Activated T-cell treated with anti-CD3 and anti-CD28 coated beads for 1 hour (primary cell): ENCODE results near the gene TMEM82.
A peak's percentile ranks its signal among the peaks of the same experiment; 100 is the strongest.

Experiments
- DNase-seq: peaks from one replicate; pipeline ENCODE4 v3.0.0-alpha.2; 2020; ENCODE audit warnings: low read depth

TMEM82 gene

DNA sequence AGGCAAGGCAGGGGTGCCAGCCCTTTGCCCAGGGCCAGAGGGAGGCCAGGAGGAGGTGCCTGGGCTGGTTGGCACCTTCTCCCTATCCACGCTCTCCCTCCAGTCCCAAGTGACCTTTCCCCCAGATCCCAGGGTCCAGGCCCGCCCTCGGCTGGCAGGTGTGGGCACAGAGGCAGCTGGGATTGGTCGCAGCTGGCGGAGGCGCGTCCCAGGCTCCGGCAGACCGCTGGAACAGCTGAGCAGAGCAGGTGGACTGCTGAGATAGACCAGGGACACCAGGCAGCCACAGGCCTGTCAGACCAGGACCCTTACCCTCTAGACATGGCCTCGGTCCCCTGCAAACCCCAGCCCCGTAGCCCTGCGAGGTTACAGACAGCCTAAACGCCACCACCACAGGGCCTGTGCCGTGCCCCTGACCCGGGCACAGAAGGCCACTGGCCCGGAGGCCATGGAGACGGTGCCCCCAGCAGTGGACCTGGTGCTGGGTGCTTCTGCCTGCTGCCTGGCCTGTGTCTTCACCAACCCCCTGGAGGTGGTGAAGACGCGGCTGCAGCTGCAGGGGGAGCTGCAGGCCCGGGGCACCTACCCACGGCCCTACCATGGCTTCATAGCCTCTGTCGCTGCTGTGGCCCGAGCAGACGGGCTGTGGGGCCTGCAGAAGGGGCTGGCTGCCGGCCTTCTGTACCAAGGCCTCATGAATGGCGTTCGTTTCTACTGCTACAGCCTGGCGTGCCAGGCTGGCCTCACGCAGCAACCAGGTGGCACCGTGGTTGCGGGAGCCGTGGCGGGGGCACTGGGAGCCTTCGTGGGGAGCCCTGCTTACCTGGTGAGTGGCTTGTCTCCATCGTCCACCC, 6.0 kb upstream of the TMEM82 start, which contains the start of gene SLC25A34:
SLC25A34 (plus strand) TSS at position 221 of the 854 bp plus-strand sequence; CDS start at position 449, 228 bp downstream.
- no peak for DNase-seq

- DNase-seq: no peak
Measured at GRCh38 chr1:15736892-15737261, 5.4 kb upstream of the TMEM82 start.

DNA sequence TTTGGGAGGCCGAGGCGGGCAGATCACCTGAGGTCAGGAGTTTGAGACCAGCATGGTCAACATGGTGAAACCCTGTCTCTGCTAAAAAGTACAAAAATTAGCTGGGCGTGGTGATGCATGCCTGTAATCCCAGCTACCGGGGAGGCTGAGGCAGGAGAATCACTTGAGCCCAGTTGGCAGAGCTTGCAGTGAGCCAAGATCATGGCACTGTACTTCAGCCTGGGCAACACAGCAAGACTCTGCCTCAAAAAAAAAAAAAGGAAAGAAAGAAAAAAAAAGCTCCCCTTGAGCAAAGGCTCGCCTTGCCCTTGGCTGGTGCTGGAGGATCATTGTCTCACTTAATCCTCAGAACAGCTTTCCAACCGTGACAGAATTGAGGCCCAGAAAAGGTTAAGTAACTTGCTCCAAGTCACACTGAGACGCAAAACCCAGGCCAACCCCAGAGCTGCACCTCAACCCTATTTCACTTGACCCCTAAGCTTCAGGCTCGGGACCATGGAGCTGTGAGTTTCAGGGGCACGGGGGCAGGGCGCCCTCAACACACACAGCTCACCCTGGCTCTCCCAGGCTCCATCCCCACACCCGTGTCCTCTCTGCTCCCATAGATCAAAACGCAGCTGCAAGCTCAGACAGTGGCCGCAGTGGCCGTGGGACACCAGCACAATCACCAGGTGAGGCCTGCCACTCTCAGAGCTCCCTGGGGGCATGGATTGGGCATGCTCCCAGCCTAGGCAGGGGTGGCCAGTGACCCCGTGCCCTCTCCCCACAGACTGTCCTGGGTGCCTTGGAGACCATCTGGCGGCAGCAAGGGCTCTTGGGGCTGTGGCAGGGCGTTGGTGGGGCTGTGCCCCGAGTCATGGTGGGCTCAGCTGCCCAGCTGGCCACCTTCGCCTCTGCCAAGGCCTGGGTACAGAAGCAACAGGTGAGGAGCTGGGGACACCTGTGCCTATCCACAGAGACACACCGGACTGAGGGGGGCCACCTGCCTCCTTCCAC, 4.7 kb upstream of the TMEM82 start:
- no peak for DNase-seq

DNA sequence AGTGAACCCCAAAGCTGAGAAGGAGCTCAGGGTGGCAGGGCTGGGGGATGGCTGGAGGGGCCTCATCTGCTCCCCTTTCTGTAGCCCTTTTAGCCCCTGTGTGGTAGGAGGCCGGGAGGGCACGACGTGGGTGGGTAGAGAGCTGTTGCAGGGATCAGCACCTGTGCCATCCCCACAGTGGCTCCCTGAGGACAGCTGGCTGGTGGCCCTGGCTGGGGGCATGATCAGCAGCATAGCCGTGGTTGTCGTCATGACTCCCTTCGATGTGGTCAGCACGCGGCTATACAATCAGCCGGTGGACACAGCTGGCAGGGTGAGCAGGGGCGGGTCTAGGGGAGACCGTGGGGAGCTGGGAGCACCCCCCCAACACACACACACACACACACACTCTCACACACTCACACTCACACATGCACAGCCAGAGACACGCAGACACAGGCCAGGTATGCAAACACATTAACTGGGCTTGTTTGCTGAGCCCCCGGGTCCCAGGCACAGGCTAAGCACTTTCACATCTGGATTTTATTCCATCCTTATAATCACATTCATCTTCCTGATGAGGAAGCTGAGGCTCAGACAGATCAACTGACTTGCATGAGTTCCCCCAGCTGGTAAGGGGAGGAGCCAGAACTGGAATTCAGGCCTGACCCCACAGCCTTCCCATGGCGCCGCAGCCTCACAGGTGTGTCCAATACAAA, 3.7 kb upstream of the TMEM82 start:
- DNase-seq: no peak

- DNase-seq: no peak
Measured at GRCh38 chr1:15739259-15739658, 3.0 kb upstream of the TMEM82 start.

DNA sequence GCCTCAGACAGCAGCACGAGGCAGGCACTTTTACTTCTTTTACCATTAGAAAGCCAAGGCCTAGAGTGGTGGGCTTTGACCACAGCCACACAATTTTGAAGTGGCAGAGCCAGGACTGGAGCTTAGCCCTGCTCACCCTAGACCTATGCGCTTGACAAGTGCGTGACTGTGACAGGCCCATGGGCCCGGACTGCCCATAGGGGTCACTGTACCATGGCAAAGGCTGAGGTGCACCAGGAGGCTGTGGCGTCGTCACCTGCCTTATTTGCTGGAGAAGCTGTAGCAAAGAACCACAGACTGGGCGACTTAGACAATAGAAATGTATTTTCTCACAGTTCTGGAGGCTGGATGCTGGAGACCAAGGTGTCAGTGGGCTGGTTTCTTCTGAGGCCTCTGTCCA, 2.6 kb upstream of the TMEM82 start:
- no peak for DNase-seq

DNA sequence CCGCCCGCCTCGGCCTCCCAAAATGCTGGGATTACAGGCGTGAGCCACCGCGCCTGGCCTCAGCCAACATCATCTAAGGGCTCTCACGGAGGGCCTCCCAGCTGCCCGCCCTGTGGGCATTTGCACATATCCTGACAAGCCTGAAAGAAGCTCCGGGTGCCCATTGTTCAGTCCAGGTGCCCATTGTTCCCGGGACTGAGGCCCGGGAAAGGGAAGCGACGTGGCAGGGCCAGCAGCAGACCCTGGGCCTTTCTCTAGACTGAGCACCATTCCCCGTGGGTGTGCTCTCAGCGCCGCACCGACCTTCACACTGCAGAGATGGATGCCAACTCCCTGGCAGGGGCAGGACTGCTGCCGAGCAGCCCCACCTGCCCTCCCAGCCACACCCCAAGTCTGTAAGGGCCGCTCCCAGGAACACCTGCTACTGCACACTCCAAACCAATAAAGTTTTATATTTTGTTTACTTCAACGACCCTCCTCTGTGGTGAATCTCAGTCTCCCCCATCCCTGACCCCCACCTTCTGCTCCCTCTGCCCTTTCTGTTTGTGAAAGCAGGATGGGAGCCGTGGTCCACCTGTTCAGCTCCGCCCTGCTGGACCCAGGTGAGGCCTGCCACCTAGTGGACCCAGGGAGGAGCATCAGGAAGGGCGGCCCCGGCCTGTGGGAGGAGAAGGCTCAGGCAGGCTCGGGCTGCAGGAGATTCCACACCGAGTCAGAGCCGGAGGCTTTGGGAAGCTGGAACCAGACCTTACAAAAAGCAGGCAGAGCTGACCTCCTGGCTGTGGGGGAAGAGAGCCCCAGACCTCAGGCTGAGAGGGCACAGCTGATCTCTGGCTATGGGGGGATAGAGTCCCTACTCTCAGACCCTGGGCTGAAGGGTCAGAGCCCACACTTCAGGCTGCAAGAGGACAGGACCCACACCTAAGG, 1.1 kb upstream of the TMEM82 start:
- DNase-seq: peak; percentile 54

- DNase-seq: no peak
Measured at GRCh38 chr1:15744122-15744679, 1.9 kb downstream of the TMEM82 start.

DNA sequence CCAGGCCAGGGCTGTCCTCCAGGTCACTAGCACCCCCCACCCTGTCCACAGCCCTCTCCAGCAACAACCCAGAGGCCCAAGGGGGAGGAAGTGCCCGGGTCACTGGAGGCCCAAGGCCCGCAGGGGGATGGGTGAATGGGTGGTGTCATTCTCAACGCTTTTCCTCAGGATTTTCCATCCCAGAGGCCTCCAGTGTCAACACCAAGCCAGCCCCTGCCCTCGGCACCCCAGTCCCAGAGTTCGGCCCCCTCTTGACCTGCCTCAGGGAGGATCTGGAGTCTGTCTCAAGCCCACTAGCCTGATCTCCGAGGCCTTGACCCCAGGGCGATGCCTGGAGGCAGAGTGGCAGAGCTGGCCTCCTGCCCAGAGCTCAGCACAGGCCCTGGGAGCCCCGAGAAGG, 5.1 kb downstream of the TMEM82 start:
- no peak for DNase-seq

GRCh38 chr1:15748264-15748663, 6.0 kb downstream of the TMEM82 start:
- DNase-seq: no peak

- DNase-seq: no peak
Measured at GRCh38 chr1:15748690-15749398, 6.5 kb downstream of the TMEM82 start.

GRCh38 chr1:15749399-15750291, 7.3 kb downstream of the TMEM82 start:
- no peak for DNase-seq

DNA sequence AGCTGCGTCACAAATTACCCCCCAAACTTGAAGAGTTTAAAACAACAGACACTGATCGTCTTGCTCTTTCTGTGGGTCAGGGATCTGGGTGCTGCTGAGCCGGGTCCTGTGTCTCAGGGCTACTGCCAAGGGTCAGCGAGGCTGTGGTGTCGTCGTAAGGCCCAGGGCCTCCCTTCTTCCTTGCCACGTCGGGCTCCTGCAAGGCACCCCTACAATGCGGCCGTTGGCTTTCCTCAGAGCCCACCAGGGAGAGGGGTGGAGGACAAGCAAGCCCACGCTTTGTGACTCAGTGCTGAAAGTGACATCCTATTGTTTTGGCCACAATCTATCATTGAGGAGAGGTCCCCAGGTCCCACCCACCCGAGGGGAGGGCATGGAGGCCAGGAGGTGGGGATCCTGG, 8.6 kb downstream of the TMEM82 start:
- DNase-seq: no peak

- no peak for DNase-seq
Measured at GRCh38 chr1:15751717-15752116, 9.4 kb downstream of the TMEM82 start.

DNA sequence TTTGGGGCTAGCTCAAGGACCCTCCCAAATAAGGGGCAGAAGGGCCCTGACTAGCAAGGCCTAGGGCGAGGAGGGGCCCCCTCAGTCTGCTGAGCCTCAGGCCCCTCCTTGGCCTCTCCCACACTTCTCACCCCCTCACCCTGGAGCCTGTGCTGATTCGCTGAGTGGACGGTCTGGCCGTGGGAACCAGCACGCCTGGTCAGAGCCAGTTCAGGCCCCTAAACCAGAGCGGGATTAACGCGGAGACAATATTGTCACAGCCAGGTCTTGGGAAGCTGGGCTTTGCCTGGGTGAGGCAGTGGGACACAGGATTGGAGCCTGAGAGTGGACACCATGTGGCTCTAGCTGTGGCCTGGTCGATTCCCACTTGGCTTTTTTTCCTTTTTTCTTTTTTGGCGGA, 11.5 kb downstream of the TMEM82 start:
- DNase-seq: no peak

DNA sequence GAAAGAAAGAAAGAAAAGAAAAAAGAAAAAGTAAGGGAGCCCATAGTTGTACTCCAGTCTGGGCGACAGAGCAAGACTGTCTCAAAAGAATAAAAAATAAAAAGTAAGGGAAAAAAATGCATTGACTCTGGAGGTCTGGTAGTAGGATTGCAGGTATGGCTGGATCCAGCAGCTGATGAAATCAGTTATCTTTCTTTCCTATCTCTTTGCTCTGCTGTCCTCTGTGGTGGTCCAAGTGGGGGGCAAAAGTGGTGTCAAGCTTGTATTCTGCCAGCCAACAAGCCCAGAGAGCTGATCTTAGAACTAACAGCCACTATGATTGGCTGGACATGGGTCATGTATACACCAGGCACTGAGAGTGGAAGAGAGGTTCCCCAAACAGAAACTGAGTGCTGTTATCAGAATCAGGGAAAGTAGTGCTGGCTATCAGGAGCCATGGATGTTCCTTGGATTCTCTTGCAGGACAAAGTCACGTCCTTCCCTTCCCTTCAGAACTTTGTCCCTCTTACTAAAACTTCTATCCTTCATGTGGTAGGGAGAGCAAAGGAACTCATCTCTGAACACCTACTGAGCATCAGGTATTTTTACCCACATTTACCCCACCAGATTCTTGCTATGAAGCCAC, 12.8 kb downstream of the TMEM82 start:
- DNase-seq: no peak

DNA sequence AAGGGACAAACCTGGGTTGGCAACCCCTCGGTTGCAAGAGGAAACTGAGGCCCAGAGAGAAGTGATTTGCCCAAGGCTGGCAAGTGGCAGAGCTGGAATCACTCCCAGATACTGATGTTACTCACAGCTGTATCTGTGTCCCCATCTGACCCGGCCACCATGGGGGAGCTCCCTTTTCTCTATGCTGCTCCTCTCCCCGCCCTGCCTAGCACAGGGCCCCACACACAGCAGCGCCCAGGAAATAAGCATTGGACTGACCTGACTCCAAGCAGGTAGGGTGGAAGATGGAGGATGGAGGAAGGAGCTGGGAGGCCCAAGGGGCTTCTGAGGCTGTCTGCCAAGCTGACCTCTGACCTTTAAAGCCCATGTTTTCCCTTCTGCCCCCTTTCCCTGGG, 13.3 kb downstream of the TMEM82 start:
- no peak for DNase-seq

DNA sequence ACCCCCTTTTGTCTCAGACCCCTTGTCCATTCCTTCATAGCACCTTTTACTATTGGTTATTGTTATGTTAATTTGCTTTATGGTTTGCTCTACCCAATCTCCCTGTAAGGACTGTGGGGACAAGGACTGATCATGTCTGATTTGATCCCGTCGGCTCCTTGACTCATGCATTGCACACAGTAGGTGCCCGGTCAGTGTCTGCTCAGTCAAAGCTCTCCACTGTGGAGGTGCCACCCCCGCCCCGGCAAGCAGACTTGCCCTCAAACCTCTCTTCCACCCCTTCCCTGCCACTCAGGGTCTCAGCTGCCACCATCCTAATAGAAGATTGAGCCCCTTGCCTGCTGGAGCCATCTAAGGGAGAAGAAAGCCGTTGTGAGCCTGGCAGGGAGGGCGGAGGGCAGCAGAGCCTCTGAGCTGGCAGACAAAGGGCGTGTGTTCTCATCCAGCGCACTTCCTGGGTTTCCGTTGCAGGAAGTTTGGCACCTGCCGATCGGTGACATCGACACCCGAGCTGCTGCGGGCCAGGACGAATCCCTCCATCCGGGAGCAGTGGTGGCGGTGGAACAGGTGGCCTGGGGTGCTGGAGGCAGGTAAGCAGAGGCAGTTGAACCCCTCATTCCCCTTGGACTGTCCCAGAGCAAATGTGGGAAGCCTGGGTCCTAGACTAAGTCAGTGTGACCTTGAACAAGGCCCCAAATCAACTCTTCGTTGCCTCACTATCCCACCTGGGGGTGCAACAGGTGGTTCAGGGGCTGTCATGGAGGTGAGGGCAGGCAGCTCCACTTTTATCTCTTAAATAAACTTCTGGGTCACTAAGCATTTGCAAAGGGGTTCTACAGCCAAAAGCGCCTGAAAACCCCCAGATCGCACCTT, 14.1 kb downstream of the TMEM82 start:
- no peak for DNase-seq
